ENCODE data around the gene ANKS1A. TPM values are rescaled to one million over a fixed set of nuclear protein-coding genes. Genes with fewer than 3 reads are reported as not detected.

ANKS1A gene
- polyA plus RNA-seq, 6 donors from 2014 or later = 1.4 to 5.5 (median 2.3) TPM; not detected in 1

DNA sequence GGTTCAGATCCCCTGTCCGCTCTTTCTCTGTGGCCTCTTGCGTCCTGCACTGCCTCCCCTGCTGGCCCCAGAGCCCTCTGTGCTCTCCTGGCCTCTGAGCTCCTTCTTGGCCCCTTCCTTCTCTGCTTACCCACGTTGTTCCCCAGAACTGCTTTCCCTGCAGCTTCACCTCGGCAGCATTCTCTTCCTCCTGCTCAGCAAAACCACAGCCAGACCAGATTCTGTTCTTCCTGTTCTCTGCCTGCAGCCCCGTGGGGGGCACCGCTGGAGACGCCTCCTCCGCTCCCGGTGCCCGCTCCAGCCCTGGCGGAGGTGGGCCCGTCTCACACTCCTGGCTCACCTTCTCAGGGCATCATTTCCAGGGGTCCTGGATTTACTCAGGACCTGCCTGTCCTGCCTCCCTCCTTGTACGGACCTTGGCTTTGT is 192.4 kb downstream of the ANKS1A start:
- Mint-ChIP-seq H3K27ac (peak overlapping the region in 2 of 6 donors; percentile 66 to 73), H3K27me3 (no peaks in the 10 kb centered on the region), H3K4me1 (peaks cover 2 to 6% (median 4%) of the 10 kb centered on the region in 3 donors), H3K4me3 (no peak overlapping the region), H3K9me3 (no peaks in the 10 kb centered on the region), H3K36me3 (peaks cover 5 to 34% of the 10 kb centered on the region in 2 donors)
- no peak for ATAC-seq (ENCODE audit: low read depth in 2 of 2)
- no peak for DNase-seq

DNA sequence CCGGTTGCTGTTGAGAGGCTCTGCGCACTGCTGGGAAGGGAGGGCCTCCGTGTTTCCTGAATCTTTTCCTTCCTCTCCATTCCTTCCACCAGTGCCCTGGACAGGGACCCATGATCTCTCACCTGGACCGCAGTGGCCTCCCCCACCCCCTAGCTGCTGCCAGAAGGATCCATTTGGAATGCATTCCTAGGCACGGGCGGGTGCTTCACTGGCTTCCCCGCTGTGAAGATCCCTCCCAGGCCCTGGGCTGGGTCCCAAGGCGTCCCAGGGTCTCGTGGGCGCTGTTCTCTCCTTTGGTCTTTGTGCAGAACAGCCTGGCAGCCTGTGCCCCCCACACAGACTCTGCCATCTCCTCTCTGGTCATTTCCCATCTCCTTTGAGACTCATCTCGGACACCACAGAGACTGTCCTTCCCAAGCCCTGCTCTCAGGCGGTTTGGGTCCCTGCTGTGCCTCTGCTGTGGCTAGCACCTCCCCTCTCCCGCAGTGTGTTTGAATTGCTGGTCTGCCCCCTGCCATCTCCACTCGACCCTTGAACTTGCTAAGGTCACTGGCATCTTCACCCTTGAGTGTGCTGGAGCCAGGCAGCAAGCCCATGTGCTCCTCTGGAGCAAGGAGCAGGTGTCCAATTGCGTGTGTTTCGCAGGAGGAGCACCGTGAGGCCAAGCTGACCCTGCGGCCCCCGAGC is 193.1 kb downstream of the ANKS1A start:
- Mint-ChIP-seq H3K27me3 (no peaks in the 10 kb centered on the region), H3K9me3 (no peaks in the 10 kb centered on the region), H3K36me3 (peaks cover under 1 to 36% of the 10 kb centered on the region in 2 donors), H3K4me1 (peaks cover 2 to 6% (median 4%) of the 10 kb centered on the region in 3 donors), H3K4me3 (no peak overlapping the region), H3K27ac (no peak overlapping the region)
- ATAC-seq (ENCODE audit: low read depth in 2 of 2) (no peak), DNase-seq (no peak)

DNA sequence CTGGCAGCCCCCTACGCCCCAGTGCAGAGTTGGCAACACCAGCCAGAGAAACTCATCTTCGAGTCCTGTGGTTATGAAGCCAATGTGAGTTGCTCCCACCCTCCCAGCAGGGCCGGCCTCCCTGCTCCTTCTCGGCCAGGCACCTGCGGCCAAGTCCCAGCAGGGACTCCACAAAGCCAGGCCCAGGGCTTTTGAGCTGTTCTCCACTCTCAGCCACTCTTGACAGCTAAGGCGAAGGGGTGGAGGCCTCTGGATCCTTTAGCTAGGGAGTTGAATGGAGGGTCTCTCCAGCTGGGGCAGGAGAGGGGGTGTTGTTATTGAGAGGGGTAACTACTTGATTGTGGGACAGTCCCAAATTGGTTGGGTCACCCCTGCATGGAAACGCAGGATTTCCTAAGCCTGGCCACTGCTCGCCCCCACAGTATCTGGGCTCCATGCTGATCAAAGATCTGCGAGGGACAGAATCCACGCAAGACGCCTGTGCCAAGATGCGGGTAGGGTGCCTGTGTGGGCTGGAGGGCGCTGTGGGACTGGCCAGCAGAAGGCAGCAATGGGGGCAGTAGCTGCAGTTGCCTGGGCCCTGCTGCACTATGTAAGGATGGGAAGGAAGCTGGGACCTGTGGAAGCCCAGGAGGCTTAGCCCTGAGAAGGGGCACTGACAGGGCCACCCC is 193.8 kb downstream of the ANKS1A start:
- ATAC-seq (ENCODE audit: low read depth in 2 of 2) = no peak
- DNase-seq = no peak
- Mint-ChIP-seq H3K27ac (no peak overlapping the region), H3K4me1 (peaks cover 2 to 6% (median 4%) of the 10 kb centered on the region in 3 donors), H3K9me3 (no peaks in the 10 kb centered on the region), H3K27me3 (no peaks in the 10 kb centered on the region), H3K36me3 (peaks cover 0 to 42% of the 10 kb centered on the region in 2 donors), H3K4me3 (no peak overlapping the region)

DNA sequence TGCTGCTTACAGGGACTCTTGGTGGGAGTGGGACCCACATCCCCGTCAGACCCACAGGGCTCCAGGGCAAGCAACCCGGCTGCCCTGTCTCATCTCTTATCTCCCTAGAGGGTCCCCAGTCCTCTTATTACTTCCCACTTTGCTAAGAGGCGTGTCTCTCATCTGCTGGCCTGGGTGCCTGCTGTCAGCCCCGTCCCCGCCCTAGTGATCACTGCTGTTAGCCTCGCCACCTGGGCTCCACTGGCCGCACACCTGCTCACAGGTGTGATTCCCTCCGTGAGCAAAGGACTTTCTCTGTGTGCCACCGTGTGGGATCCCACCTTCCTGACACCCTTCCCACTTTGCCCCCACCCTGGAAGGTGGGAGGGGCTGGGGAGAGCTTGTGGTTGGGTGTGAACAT is 194.5 kb downstream of the ANKS1A start:
- peak overlapping the region in 1 of 6 donors; percentile 59 for H3K27ac Mint-ChIP-seq
- ATAC-seq (ENCODE audit: low read depth in 2 of 2) (no peak), DNase-seq (no peak)
- peaks cover 2 to 6% (median 4%) of the 10 kb centered on the region in 3 donors for H3K4me1 Mint-ChIP-seq
- H3K36me3 Mint-ChIP-seq = peaks cover 0 to 45% of the 10 kb centered on the region in 2 donors
- peak overlapping the region in 1 of 8 donors; percentile 25 for H3K4me3 Mint-ChIP-seq
- H3K9me3 Mint-ChIP-seq = no peaks in the 10 kb centered on the region
- H3K27me3 Mint-ChIP-seq = no peaks in the 10 kb centered on the region

DNA sequence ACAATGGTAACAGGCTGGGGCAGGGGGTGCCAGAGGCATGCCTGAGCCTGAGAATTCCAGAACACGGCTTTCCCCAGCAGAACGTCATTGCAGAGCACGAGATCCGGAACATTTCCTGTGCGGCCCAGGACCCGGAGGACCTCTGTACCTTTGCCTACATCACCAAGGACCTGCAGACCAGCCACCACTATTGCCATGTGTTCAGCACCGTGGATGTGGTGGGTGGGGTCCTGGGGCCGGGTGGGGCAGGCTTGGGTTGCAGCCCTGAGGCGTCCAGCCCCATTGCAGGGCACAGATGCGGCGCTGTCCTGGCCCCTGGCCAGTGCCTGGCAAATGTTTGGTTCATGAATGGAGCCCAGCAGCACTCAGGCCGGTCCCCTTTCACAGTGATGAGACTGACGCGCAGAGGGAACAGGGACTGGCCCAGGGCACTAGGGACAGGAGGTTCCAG is 195.0 kb downstream of the ANKS1A start:
- DNase-seq (no peak), ATAC-seq (ENCODE audit: low read depth in 2 of 2) (no peak)
- Mint-ChIP-seq H3K27me3 (no peaks in the 10 kb centered on the region), H3K4me3 (no peak overlapping the region), H3K4me1 (peaks cover 2 to 6% (median 4%) of the 10 kb centered on the region in 3 donors), H3K9me3 (no peaks in the 10 kb centered on the region), H3K27ac (no peak overlapping the region), H3K36me3 (peaks cover 0 to 45% of the 10 kb centered on the region in 2 donors)

DNA sequence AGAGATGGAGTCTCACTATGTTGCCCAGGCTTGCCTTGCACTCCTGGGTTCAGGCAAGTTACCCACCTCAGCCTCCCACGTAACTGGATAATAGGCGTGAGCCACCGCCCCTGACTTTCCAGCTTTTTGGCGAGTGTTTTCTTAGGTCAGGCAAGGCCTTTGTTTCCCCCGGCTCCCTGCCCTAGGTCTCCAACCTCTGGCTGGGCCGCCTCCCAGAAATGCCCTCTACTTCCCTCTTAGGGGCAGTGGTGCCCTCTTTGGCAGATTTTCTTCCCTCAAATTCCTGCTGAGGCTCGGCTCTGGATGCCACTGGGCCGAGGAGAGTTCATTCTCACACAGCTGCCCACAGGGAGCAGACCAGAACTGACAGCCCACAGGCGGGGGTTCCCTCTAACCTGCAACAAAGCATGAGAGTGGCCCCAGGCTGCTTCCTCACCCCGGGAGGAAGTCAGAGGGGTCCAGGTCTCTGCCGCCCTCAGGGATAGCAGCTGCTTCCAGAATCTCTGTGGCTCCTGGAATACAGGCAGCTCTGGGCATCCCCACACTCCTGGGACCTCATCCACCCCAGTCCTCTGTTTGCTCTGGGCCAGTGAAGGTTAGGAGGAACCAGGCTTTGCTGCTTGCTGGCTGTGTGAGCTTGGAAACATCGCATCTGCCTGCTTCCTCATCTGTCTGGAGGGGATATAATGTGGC is 195.6 kb downstream of the ANKS1A start:
- no peak overlapping the region for H3K27ac Mint-ChIP-seq
- H3K9me3 Mint-ChIP-seq = no peaks in the 10 kb centered on the region
- H3K27me3 Mint-ChIP-seq = no peaks in the 10 kb centered on the region
- H3K4me3 Mint-ChIP-seq = no peak overlapping the region
- ATAC-seq (ENCODE audit: low read depth in 2 of 2) = no peak
- peaks cover 2 to 6% (median 4%) of the 10 kb centered on the region in 3 donors for H3K4me1 Mint-ChIP-seq
- DNase-seq = no peak
- H3K36me3 Mint-ChIP-seq = peaks cover 0 to 45% of the 10 kb centered on the region in 2 donors

DNA sequence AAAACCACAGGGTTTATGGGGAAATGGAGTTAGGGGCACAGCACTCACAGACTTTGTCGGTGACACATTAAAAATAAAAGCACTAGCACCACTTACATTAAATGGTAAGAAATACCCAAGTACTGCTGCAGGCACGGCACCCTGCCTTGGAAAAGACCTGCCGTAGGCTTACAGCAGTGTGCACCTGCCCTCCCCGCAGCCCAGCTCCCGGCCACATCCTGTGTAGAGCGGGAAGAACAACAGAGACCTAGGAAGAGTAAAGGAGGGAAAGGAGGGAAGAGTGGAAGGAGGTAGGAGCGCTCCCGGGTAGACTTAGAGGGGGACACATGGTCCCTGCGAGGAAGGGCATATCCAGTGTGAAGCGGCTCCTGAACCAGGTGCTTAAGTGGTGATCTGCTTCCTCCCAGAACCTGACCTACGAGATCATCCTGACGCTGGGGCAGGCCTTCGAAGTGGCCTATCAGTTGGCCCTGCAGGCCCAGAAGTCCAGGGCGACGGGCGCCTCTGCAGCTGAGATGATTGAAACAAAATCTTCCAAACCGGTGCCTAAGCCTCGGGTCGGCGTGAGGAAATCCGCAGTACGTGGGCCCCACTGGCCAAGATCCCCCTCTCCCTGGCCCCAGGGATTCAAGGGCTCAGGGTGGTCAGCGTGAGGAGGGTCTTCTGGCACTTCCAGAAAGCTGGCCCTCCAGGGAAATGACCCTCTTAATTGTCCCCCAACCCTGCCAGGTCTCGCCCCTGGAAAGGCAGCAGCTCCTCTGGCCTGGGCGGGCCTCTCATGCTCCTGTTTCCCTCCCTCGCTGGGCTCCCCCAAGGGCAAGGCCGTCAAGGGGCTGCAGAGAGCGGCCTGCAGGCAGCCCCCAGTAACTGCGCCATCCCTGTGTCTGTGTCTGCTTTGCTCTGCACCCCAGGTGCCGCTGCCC is 196.6 kb downstream of the ANKS1A start:
- Mint-ChIP-seq H3K36me3 (peaks cover 0 to 45% of the 10 kb centered on the region in 2 donors), H3K27ac (no peak overlapping the region), H3K4me1 (peaks cover 2 to 6% (median 4%) of the 10 kb centered on the region in 3 donors), H3K4me3 (no peak overlapping the region), H3K27me3 (no peaks in the 10 kb centered on the region), H3K9me3 (no peaks in the 10 kb centered on the region)
- ATAC-seq (ENCODE audit: low read depth in 2 of 2) (no peak), DNase-seq (no peak)

DNA sequence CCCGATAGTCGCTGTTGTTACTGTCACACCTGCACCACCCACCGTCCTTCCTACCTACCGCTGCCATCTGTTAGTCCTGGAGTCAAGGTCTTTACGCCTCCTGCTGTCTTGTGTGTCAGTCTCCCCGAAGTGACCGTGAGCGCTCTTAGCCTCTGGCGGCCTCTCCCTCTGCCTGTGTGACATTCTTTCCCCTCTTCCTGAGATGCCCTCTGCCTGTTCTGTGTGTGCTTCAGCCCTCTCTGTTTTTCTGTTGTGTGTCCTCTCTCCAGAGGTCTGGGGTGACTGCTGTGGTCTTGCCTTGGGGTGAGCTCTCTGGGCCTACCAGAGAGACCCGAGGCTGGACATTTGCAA is 197.2 kb downstream of the ANKS1A start:
- ATAC-seq (ENCODE audit: low read depth in 2 of 2) (no peak), DNase-seq (no peak)
- Mint-ChIP-seq H3K9me3 (no peaks in the 10 kb centered on the region), H3K4me3 (no peak overlapping the region), H3K27me3 (no peaks in the 10 kb centered on the region), H3K4me1 (peaks cover 1 to 5% (median 2%) of the 10 kb centered on the region in 3 donors), H3K27ac (no peak overlapping the region), H3K36me3 (peaks cover 0 to 41% of the 10 kb centered on the region in 2 donors)

DNA sequence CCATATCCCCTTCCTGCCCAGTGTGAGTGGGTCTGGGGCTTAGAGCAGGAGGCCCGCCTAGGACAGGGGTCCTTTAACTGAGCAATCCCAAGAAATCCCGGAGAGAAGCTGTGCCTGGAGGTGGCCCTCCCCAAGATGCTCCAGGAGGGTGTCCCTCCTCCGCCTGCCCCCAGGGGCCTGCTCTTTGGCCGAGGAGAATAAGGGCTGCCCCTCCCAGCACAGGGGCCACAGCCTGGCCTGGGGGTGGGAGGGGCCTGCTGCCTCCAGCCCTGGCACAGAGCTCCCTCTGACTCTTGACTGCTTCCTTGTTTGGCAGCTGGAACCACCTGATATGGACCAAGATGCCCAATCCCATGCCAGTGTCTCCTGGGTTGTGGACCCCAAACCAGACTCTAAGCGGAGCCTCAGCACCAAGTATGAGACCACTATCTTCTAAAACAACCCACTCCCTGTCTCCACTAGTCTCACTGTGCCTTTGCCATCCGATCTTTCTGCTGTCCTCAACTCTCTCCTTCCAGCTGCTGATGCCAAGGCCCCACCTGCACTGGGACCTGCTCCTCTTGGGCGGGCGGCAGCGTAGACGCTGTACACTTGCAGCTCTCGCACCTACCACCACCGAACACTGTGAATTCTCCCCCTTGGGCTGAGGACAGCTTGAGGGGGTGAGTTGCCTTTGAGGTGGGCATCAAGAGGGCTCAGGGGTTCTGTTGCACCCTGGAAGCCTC is 197.7 kb downstream of the ANKS1A start:
- ATAC-seq (ENCODE audit: low read depth in 2 of 2) (no peak), DNase-seq (no peak)
- peaks cover 0 to 36% of the 10 kb centered on the region in 2 donors for H3K36me3 Mint-ChIP-seq
- H3K27ac Mint-ChIP-seq = peak overlapping the region in 1 of 6 donors; percentile 76
- H3K4me1 Mint-ChIP-seq = no peaks in the 10 kb centered on the region
- no peaks in the 10 kb centered on the region for H3K9me3 Mint-ChIP-seq
- H3K4me3 Mint-ChIP-seq = no peak overlapping the region
- no peaks in the 10 kb centered on the region for H3K27me3 Mint-ChIP-seq

DNA sequence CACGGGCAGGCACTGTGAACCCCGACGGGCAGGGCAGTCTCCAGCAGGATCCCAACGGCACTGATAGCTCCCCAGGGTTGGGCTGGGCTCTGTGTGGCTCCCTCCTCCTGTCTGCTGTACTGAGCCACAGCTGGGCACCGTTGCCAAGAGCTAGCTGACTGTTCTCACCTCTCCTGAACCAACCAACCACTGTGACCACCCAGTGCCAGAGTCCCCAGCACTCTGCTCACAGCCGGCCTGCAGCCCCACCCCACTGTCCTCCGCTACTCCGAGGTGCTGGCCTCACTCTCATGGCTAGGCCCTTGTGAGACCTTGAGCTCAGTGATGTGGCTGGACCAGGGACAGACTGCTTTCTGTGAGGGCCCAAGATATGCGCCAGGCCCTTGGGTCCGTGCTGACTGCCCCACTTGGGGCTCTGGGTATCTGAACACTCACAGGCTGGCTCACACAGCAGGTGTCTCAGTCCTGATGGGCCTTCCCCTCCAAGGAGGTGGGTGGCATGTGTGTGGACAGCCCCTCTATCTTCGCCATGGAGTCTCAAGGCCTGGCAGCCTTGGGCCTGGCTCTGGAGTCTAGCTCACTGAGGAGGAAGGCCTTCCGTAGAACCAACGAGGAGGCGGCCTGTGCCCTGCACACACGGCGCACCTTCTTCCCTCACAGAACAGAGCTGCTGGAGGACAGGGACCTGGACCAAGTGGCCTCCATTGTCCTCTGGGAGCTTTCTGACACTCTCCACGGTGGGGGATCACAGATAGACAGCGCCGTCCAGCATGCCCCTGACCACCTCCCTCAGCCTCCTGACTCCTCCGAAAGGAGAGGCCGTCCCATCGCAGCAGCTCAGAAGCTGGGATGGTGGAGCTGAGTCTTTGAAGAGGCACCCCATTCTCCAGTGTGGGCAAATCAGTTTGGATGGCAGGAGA is 198.6 kb downstream of the ANKS1A start:
- no peak overlapping the region for H3K4me3 Mint-ChIP-seq
- no peaks in the 10 kb centered on the region for H3K9me3 Mint-ChIP-seq
- H3K27ac Mint-ChIP-seq = peak overlapping the region in 1 of 6 donors; percentile 21
- peaks cover 0 to 33% of the 10 kb centered on the region in 2 donors for H3K36me3 Mint-ChIP-seq
- DNase-seq = no peak
- H3K4me1 Mint-ChIP-seq = no peaks in the 10 kb centered on the region
- no peaks in the 10 kb centered on the region for H3K27me3 Mint-ChIP-seq
- ATAC-seq (ENCODE audit: low read depth in 2 of 2) = no peak

DNA sequence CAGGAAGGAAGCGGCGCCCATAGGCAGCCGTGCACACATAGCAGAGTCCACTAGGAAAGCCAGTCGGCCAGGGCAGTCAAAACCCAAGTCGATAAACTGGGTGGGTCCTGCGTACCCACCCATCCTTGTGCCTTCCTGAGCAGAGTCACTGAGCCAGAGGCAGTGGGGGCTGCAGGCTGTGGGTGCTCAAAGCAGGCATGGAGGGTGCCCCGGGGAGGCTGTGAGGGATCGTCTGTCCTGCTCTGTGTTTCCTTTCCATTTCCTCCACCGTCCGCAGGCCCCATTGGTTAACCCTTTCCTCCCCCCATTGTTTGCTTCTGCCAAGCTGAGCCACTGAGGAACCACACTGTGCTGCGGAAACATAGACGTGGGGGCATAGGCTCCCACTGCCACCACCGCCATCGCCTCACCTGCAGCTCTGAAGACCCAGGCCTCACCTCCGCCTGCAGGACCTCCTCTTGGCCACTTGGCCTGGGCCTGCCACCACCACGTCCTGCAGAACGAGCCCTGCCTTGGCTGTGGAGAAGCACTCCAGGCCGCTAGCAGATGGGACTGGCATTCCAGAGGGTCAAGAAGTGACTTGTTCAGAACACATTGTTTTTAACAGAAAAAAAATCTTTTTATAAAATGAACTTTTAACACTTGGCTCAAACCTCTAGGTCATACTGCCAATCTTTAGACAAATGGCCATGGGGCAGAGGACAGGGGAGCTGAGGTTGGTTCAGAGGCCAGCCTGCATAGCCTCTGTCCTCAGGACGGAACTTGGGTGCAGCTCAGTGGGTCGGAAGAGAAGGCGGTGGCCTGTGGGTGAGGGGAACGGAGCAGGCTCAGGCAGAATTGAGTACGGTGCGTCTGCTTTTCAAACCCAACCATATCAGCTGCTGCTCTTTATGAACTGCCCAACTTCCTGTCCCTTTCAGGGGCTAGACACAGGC is 199.5 kb downstream of the ANKS1A start:
- Mint-ChIP-seq H3K4me1 (no peaks in the 10 kb centered on the region), H3K36me3 (peaks cover 0 to 33% of the 10 kb centered on the region in 2 donors), H3K27me3 (no peaks in the 10 kb centered on the region), H3K27ac (peak overlapping the region in 1 of 6 donors; percentile 21), H3K9me3 (no peaks in the 10 kb centered on the region), H3K4me3 (peak overlapping the region in 2 of 8 donors; percentile 29 to 53)
- no peak for DNase-seq
- ATAC-seq (ENCODE audit: low read depth in 2 of 2) = no peak

Data from naive B cell (primary cell).